SK-N-SH (cell line): ENCODE data around the gene SNX21. TPM values are rescaled to one million over a fixed set of nuclear protein-coding genes. Genes with fewer than 3 reads are reported as not detected.

Source experiments
- CHD2 ChIP-seq: fragments of 150-350 bp; IDR thresholded peaks from 2 replicates; pipeline ENCODE4 v1.6.1; 2018; ENCODE audit warnings: low read length; ENCODE audit not compliant: partially characterized antibody
- EP300 ChIP-seq, 2 experiments: IDR thresholded peaks; 2 replicates each; pipeline versions ENCODE4 v1.4.0 to v1.6.1; 2012; ENCODE audit warnings: borderline replicate concordance in 1 of 2, low read depth in 1 of 2, low read length in 1 of 2
- EZH2phosphoT487 ChIP-seq: fragments of 200-600 bp; sonication (generic); IDR thresholded peaks from 2 replicates; pipeline ENCODE4 v1.6.1; 2017; ENCODE audit warnings: low read depth, mixed run types, mild to moderate bottlenecking, antibody characterized with exemption, moderate library complexity, borderline replicate concordance
- GABPA ChIP-seq: IDR thresholded peaks from 2 replicates; pipeline ENCODE4 v1.4.0; 2012; ENCODE audit warnings: low read depth, mild to moderate bottlenecking
- GATA2 ChIP-seq: sonication (generic); formaldehyde crosslinking; IDR thresholded peaks from 2 replicates; pipeline ENCODE4 v1.5.0; 2020; ENCODE audit warnings: mild to moderate bottlenecking, missing genetic modification reagents
- MEF2A ChIP-seq: IDR thresholded peaks from 2 replicates; pipeline ENCODE4 v1.4.0; 2012; ENCODE audit warnings: low read depth, borderline replicate concordance
- MXI1 ChIP-seq: IDR thresholded peaks from 2 replicates; pipeline ENCODE4 v1.6.1; 2012; ENCODE audit warnings: mild to moderate bottlenecking, low read depth, low read length, improper control_type of control experiment
- NRF1 ChIP-seq: IDR thresholded peaks from 2 replicates; pipeline ENCODE4 v1.6.1; 2012; ENCODE audit warnings: low read depth, mild to moderate bottlenecking, low read length
- POLR2AphosphoS5 ChIP-seq: IDR thresholded peaks from 2 replicates; pipeline ENCODE4 v1.6.1; 2012; ENCODE audit warnings: low read depth, low read length
- RAD21 ChIP-seq: IDR thresholded peaks from 2 replicates; pipeline ENCODE4 v1.6.1; 2012; ENCODE audit warnings: mild to moderate bottlenecking, low read length
- TCF12 ChIP-seq: IDR thresholded peaks from 2 replicates; pipeline ENCODE4 v1.4.0; 2012
- polyA plus RNA-seq, 3 experiments: library from polyadenylated mRNA; depleted of rRNA; stranded (reverse); fragments of >200 nt; gene quantifications; 2 replicates each; pipeline ENCODE4 v1.2.3, GENCODE V29; 2012
- TF ChIP-seq, protein P1 (sequence below): fragments of 200-600 bp; sonication (generic); IDR thresholded peaks from 2 replicates; pipeline ENCODE4 v1.6.1; 2017; ENCODE audit warnings: antibody characterized with exemption, mild to moderate bottlenecking, moderate library complexity
- TF ChIP-seq, protein P2 (sequence below): fragments of 150-350 bp; IDR thresholded peaks from 2 replicates; pipeline ENCODE4 v1.6.1; 2016; ENCODE audit warnings: mild to moderate bottlenecking, low read depth, low read length
- TF ChIP-seq, protein P3 (sequence below): IDR thresholded peaks from 2 replicates; pipeline ENCODE4 v1.6.1; 2012; ENCODE audit warnings: mild to moderate bottlenecking, low read depth, low read length, moderate library complexity

Gene SNX21
- polyA plus RNA-seq, 1 of the 3 experiments (the other 2 are of a cell fraction): 22.1 TPM

DNA sequence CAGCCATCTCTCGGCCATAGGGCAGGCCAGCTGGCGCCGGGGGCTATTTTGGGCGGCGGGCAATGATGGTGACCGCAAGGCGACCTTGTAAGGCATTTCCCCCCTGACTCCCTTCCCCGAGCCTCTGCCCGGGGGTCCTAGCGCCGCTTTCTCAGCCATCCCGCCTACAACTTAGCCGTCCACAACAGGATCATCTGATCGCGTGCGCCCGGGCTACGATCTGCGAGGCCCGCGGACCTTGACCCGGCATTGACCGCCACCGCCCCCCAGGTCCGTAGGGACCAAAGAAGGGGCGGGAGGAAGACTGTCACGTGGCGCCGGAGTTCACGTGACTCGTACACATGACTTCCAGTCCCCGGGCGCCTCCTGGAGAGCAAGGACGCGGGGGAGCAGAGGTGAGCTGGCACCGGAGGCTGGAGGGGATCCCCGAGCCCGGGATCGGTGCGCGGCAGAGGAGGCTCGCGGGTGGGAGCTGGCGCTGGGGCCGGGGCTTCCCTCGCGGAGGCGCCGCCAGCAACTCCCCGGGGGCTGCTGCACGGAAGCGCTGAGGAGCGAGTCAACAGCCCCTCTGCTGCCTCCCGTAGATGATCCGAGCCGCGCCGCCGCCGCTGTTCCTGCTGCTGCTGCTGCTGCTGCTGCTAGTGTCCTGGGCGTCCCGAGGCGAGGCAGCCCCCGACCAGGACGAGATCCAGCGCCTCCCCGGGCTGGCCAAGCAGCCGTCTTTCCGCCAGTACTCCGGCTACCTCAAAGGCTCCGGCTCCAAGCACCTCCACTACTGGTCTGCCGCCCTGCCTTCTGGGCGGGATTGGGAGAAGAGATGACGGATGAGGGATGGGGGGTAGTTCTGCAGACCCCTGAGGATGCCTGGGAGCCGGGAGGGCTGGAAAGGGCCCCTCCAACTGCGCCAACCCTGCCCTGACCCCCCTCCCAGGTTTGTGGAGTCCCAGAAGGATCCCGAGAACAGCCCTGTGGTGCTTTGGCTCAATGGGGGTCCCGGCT, 57.7 kb downstream of the SNX21 start, which contains the start of the genes CTSA and NEURL2 (continued):
- TF ChIP-seq, protein P1, sequence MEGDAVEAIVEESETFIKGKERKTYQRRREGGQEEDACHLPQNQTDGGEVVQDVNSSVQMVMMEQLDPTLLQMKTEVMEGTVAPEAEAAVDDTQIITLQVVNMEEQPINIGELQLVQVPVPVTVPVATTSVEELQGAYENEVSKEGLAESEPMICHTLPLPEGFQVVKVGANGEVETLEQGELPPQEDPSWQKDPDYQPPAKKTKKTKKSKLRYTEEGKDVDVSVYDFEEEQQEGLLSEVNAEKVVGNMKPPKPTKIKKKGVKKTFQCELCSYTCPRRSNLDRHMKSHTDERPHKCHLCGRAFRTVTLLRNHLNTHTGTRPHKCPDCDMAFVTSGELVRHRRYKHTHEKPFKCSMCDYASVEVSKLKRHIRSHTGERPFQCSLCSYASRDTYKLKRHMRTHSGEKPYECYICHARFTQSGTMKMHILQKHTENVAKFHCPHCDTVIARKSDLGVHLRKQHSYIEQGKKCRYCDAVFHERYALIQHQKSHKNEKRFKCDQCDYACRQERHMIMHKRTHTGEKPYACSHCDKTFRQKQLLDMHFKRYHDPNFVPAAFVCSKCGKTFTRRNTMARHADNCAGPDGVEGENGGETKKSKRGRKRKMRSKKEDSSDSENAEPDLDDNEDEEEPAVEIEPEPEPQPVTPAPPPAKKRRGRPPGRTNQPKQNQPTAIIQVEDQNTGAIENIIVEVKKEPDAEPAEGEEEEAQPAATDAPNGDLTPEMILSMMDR: no peak
- TF ChIP-seq EP300 (IDR thresholded peaks at IDR 0.05; ENCODE audit: borderline replicate concordance in 1 of 2, low read depth in 1 of 2, low read length in 1 of 2) (no peak), EZH2phosphoT487 (no peak), TCF12 (peak; percentile 49; the same call in 1 of the 2 replicates), MXI1 (peak; percentile 85), CHD2 (peak; percentile 72), NRF1 (no peak), MEF2A (0 out of 2 replicates have a peak, but pooled peaks have one; percentile 9), GATA2 (CRISPR knock-in tag) (no peak), POLR2AphosphoS5 (peak; percentile 75), GABPA (no peak), RAD21 (no peak)
- TF ChIP-seq, protein P2, sequence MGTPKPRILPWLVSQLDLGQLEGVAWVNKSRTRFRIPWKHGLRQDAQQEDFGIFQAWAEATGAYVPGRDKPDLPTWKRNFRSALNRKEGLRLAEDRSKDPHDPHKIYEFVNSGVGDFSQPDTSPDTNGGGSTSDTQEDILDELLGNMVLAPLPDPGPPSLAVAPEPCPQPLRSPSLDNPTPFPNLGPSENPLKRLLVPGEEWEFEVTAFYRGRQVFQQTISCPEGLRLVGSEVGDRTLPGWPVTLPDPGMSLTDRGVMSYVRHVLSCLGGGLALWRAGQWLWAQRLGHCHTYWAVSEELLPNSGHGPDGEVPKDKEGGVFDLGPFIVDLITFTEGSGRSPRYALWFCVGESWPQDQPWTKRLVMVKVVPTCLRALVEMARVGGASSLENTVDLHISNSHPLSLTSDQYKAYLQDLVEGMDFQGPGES: no peak
- TF ChIP-seq, protein P3, sequence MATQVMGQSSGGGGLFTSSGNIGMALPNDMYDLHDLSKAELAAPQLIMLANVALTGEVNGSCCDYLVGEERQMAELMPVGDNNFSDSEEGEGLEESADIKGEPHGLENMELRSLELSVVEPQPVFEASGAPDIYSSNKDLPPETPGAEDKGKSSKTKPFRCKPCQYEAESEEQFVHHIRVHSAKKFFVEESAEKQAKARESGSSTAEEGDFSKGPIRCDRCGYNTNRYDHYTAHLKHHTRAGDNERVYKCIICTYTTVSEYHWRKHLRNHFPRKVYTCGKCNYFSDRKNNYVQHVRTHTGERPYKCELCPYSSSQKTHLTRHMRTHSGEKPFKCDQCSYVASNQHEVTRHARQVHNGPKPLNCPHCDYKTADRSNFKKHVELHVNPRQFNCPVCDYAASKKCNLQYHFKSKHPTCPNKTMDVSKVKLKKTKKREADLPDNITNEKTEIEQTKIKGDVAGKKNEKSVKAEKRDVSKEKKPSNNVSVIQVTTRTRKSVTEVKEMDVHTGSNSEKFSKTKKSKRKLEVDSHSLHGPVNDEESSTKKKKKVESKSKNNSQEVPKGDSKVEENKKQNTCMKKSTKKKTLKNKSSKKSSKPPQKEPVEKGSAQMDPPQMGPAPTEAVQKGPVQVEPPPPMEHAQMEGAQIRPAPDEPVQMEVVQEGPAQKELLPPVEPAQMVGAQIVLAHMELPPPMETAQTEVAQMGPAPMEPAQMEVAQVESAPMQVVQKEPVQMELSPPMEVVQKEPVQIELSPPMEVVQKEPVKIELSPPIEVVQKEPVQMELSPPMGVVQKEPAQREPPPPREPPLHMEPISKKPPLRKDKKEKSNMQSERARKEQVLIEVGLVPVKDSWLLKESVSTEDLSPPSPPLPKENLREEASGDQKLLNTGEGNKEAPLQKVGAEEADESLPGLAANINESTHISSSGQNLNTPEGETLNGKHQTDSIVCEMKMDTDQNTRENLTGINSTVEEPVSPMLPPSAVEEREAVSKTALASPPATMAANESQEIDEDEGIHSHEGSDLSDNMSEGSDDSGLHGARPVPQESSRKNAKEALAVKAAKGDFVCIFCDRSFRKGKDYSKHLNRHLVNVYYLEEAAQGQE: peak; percentile 60; the same call in 1 of the 2 replicates
